Left lobe of liver (tissue), 2 donors: ENCODE data around the gene MARCO. TPM values are rescaled to one million over a fixed set of nuclear protein-coding genes. Genes with fewer than 3 reads are reported as not detected.

Experiments
- ATAC-seq: fragments of 200-7000 bp; cut with Tn5 transposase; one replicate; pipeline ENCODE4 v1.9.1; 2020; ENCODE audit warnings: mild to moderate bottlenecking, moderate library complexity
- DNase-seq: peaks from one replicate; pipeline ENCODE4 v3.0.0-alpha.2; 2020; ENCODE audit warnings: low spot score
- total RNA-seq: library from RNA; stranded (reverse); gene quantifications from one replicate; pipeline ENCODE4 v1.2.1, GENCODE V29; 2021
- donor health status: DM: no; HTN: no; CAD: no; lungs with moderate emphysema.
- donor health status: DM: no; HTN: yes; CAD: no.

MARCO gene
- total RNA-seq: 38.8 TPM

GRCh38 chr2:118942031-118942430, at the start of gene MARCO:
MARCO (plus strand) TSS chr2:118942194; CDS start chr2:118942301, 107 bp downstream.
- no peak for ATAC-seq
- DNase-seq: no peak

GRCh38 chr2:118893100-118893499, 48.9 kb upstream of the MARCO start:
- DNase-seq: no peak
- ATAC-seq: no peak

GRCh38 chr2:118902266-118903028, 39.5 kb upstream of the MARCO start:
- DNase-seq (no peak), ATAC-seq (no peak)

GRCh38 chr2:118903029-118903351, 39.0 kb upstream of the MARCO start:
- DNase-seq: no peak
- ATAC-seq: no peak

GRCh38 chr2:118903551-118904479, 38.2 kb upstream of the MARCO start:
- no peak for DNase-seq
- peak; percentile 39 for ATAC-seq

GRCh38 chr2:118905206-118905605, 36.8 kb upstream of the MARCO start:
- ATAC-seq: no peak
- no peak for DNase-seq

GRCh38 chr2:118906186-118906585, 35.8 kb upstream of the MARCO start:
- no peak for ATAC-seq
- DNase-seq: no peak

- no peak for ATAC-seq
- DNase-seq: no peak
These were observed 34.2 kb upstream of the MARCO start for GRCh38 chr2:118907759-118908158.

- no peak for ATAC-seq
- no peak for DNase-seq
These were observed 32.8 kb upstream of the MARCO start for GRCh38 chr2:118909191-118909590.

GRCh38 chr2:118911166-118911856, 30.7 kb upstream of the MARCO start:
- ATAC-seq (no peak), DNase-seq (no peak)

- ATAC-seq (no peak), DNase-seq (no peak)
These were observed 30.1 kb upstream of the MARCO start for GRCh38 chr2:118911936-118912335.

GRCh38 chr2:118913131-118913802, 28.7 kb upstream of the MARCO start:
- ATAC-seq (no peak), DNase-seq (no peak)

GRCh38 chr2:118913803-118914645, 28.0 kb upstream of the MARCO start:
- ATAC-seq (no peak), DNase-seq (no peak)

- DNase-seq (no peak), ATAC-seq (no peak)
These were observed 27.1 kb upstream of the MARCO start for GRCh38 chr2:118914721-118915453.

GRCh38 chr2:118918017-118918416, 24.0 kb upstream of the MARCO start:
- DNase-seq (no peak), ATAC-seq (no peak)

- DNase-seq: no peak
These were observed 20.3 kb upstream of the MARCO start for GRCh38 chr2:118921646-118922045.

GRCh38 chr2:118922254-118922653, 19.7 kb upstream of the MARCO start:
- DNase-seq (no peak), ATAC-seq (no peak)

More at GRCh38 chr2:118921646-118922045, 20.3 kb upstream of the MARCO start:
- no peak for ATAC-seq

GRCh38 chr2:118923371-118923770, 18.6 kb upstream of the MARCO start:
- ATAC-seq (no peak), DNase-seq (no peak)

- no peak for ATAC-seq
- DNase-seq: no peak
These were observed 16.5 kb upstream of the MARCO start for GRCh38 chr2:118925476-118925875.
